Stimulated activated CD8-positive, alpha-beta memory T cell treated with anti-CD3 and anti-CD28 coated beads, Interleukin-4, amount 100 ng/mL, for 24 hours (primary cell): ENCODE results near the gene PACS1.
A peak's percentile ranks its signal among the peaks of the same experiment; 100 is the strongest.
"Not testable (repeated sequence)": the region's sequence is repeated elsewhere in the genome, so short reads cannot be mapped to it uniquely, and the experiment has no call there.

Experiments used
- DNase-seq: peaks from one replicate; pipeline ENCODE4 v3.0.0-alpha.2; 2020; ENCODE audit warnings: low read depth

The PACS1 gene

GRCh38 chr11:66069715-66070603 is at the start of gene PACS1:
Gene PACS1 (plus strand): TSS chr11:66070272. CDS start chr11:66070487, 215 bp downstream.
- peak; percentile 77 for DNase-seq

- DNase-seq = no peak
Measured at GRCh38 chr11:66020618-66021357, 49.3 kb upstream of the PACS1 start.

- DNase-seq = peak; percentile 69
Measured at GRCh38 chr11:66022401-66023185, 47.5 kb upstream of the PACS1 start.

- DNase-seq = not testable (repeated sequence)
Measured at GRCh38 chr11:66023186-66023440, 47.0 kb upstream of the PACS1 start.

GRCh38 chr11:66026017-66026529 is 44.0 kb upstream of the PACS1 start, which contains the start of gene CATSPER1:
Gene CATSPER1 (minus strand): TSS chr11:66026479. CDS start chr11:66026379, 100 bp downstream.
- no peak for DNase-seq

- no peak for DNase-seq
Measured at GRCh38 chr11:66032957-66033735, 36.9 kb upstream of the PACS1 start.

- no peak for DNase-seq
Measured at GRCh38 chr11:66035653-66036333, 34.3 kb upstream of the PACS1 start.

GRCh38 chr11:66036334-66036710 is 33.8 kb upstream of the PACS1 start:
- no peak for DNase-seq

- DNase-seq = no peak
Measured at GRCh38 chr11:66037327-66037726, 32.7 kb upstream of the PACS1 start.

- DNase-seq = no peak
Measured at GRCh38 chr11:66039765-66040164, 30.3 kb upstream of the PACS1 start.

- no peak for DNase-seq
Measured at GRCh38 chr11:66042227-66042995, 27.7 kb upstream of the PACS1 start.

- no peak for DNase-seq
Measured at GRCh38 chr11:66042996-66043906, 26.8 kb upstream of the PACS1 start.

- DNase-seq = no peak
Measured at GRCh38 chr11:66044757-66045156, 25.3 kb upstream of the PACS1 start.

- DNase-seq = peak; percentile 76
Measured at GRCh38 chr11:66045177-66045639, 24.9 kb upstream of the PACS1 start.

GRCh38 chr11:66046901-66047300 is 23.2 kb upstream of the PACS1 start:
- DNase-seq = no peak

GRCh38 chr11:66047541-66048365 is 22.3 kb upstream of the PACS1 start:
- no peak for DNase-seq

GRCh38 chr11:66048547-66049323 is 21.3 kb upstream of the PACS1 start, which contains the start of gene GAL3ST3:
Gene GAL3ST3 (minus strand): TSS chr11:66049161. CDS start chr11:66045415, 3,746 bp downstream.
- no peak for DNase-seq
